Right ventricle myocardium inferior (tissue), 1 donor: ENCODE measurements around the gene KLHL5. TPM values are rescaled to one million over a fixed set of nuclear protein-coding genes. Genes with fewer than 3 reads are reported as not detected.

Experiments
- ATAC-seq: fragments of 200-7000 bp; cut with Tn5 transposase; one replicate; pipeline ENCODE4 v1.9.1; 2020; ENCODE audit warnings: mild to moderate bottlenecking, moderate library complexity
- DNase-seq: peaks from one replicate; pipeline ENCODE4 v3.0.0; 2021; ENCODE audit errors: missing footprints
- intact Hi-C: fragments of 100-400 bp; cut with DNase I; formaldehyde crosslinking; loops from one replicate; pipeline ENCODE4 v1.11.0; 2022
- total RNA-seq: library from RNA; stranded (reverse); fragmentation: NEBNext Ultra II Directional; extraction: Animal tissue kit (Norgen Biotek cat#: 25700); gene quantifications from one replicate; pipeline ENCODE4 v1.2.1, GENCODE V29; 2021
- donor health status: DM: no; HTN: yes; CAD: no; lungs with severe emphysema.

KLHL5 gene
- total RNA-seq, 1 donor from 2014 or later: 15.4 TPM

- DNase-seq: no peak
- ATAC-seq: no peak
- intact Hi-C loops: no loop called here
Measured at GRCh38 chr4:39067451-39067850, 5.4 kb downstream of the KLHL5 start.

GRCh38 chr4:39068907-39069306 is 6.9 kb downstream of the KLHL5 start:
- DNase-seq: no peak
- ATAC-seq: no peak
- intact Hi-C loops: no loop called here

GRCh38 chr4:39078829-39079228 is 16.8 kb downstream of the KLHL5 start:
- intact Hi-C loops: no loop called here
- DNase-seq: no peak
- ATAC-seq: no peak

GRCh38 chr4:39083164-39083563 is 21.1 kb downstream of the KLHL5 start:
- ATAC-seq (no peak), DNase-seq (no peak)
- intact Hi-C loops: no loop called here

- ATAC-seq (no peak), DNase-seq (no peak)
- intact Hi-C loops: no loop called here
Measured at GRCh38 chr4:39085891-39086290, 23.9 kb downstream of the KLHL5 start.

GRCh38 chr4:39096847-39097246 is 34.8 kb downstream of the KLHL5 start:
- intact Hi-C loops: no loop called here
- ATAC-seq (no peak), DNase-seq (no peak)

- intact Hi-C loops: no loop called here
- ATAC-seq: no peak
- DNase-seq: no peak
Measured at GRCh38 chr4:39097290-39097689, 35.3 kb downstream of the KLHL5 start.

- DNase-seq: no peak
- intact Hi-C loops: no loop called here
- ATAC-seq: no peak
Measured at GRCh38 chr4:39102297-39102696, 40.3 kb downstream of the KLHL5 start.

GRCh38 chr4:39103291-39103690 is 41.3 kb downstream of the KLHL5 start:
- DNase-seq: no peak
- ATAC-seq: no peak
- intact Hi-C loops: no loop called here

- DNase-seq: no peak
- intact Hi-C loops: no loop called here
- no peak for ATAC-seq
Measured at GRCh38 chr4:39104255-39104654, 42.2 kb downstream of the KLHL5 start.

GRCh38 chr4:39106011-39106410 is 44.0 kb downstream of the KLHL5 start:
- ATAC-seq: no peak
- intact Hi-C loops: no loop called here
- no peak for DNase-seq

- intact Hi-C loops: no loop called here
- DNase-seq: no peak
- no peak for ATAC-seq
Measured at GRCh38 chr4:39114436-39114835, 52.4 kb downstream of the KLHL5 start.

GRCh38 chr4:39118034-39118658 is 56.1 kb downstream of the KLHL5 start:
- intact Hi-C loops: no loop called here
- DNase-seq: no peak
- ATAC-seq: no peak

- no peak for ATAC-seq
- intact Hi-C loops: no loop called here
- DNase-seq: no peak
Measured at GRCh38 chr4:39120418-39120817, 58.4 kb downstream of the KLHL5 start.

- DNase-seq: no peak
- ATAC-seq: no peak
- intact Hi-C loops: no loop called here
Measured at GRCh38 chr4:39124885-39125599, 63.0 kb downstream of the KLHL5 start.

- DNase-seq: no peak
- ATAC-seq: no peak
- intact Hi-C loops: no loop called here
Measured at GRCh38 chr4:39125600-39125985, 63.6 kb downstream of the KLHL5 start.

- no peak for DNase-seq
- intact Hi-C loops: no loop called here
- ATAC-seq: no peak
Measured at GRCh38 chr4:39126256-39127095, 64.4 kb downstream of the KLHL5 start.

- no peak for DNase-seq
- no peak for ATAC-seq
- intact Hi-C loops: loop anchor here (10.0 kb wide), 1 partner anchor 379 kb away; no protein-coding TSS in a partner anchor
Measured at GRCh38 chr4:39133623-39134022, 71.6 kb downstream of the KLHL5 start.

GRCh38 chr4:39134683-39135306 is 72.8 kb downstream of the KLHL5 start:
- intact Hi-C loops: loop anchor here (5.0 to 10.0 kb wide), 2 partner anchors 232 to 380 kb away; no protein-coding TSS in a partner anchor
- no peak for DNase-seq
- ATAC-seq: no peak
